MM.1S (cell line): Measurements from ENCODE around the gene PCDHGB7.
A peak's percentile ranks its signal among the peaks of the same experiment; 100 is the strongest.
"Not testable (repeated sequence)": the region's sequence is repeated elsewhere in the genome, so short reads cannot be mapped to it uniquely, and the experiment has no call there.

Experiments
- DNase-seq: peaks from one replicate; pipeline ENCODE4 v3.0.0-alpha.2; 2015
- H2AFZ ChIP-seq: fragments of 300-600 bp; sonication (generic); 2 replicates; pipeline ENCODE4 v1.6.0; 2016; ENCODE audit warnings: antibody characterized with exemption, low read length
- H3F3A ChIP-seq: fragments of 300-600 bp; sonication (generic); 2 replicates; pipeline ENCODE4 v1.6.1; 2016; ENCODE audit warnings: mild to moderate bottlenecking, antibody characterized with exemption, low read length, moderate library complexity, mixed read lengths; ENCODE audit not compliant: insufficient read depth
- H3K27ac ChIP-seq: fragments of 300-600 bp; sonication (generic); 2 replicates; pipeline ENCODE4 v1.5.1; 2016; ENCODE audit warnings: mild to moderate bottlenecking, low read length
- H3K27me3 ChIP-seq: fragments of 300-600 bp; sonication (generic); replicated peaks from 2 replicates; pipeline ENCODE4 v1.6.0; 2016; ENCODE audit warnings: low read length; ENCODE audit not compliant: insufficient read depth
- H3K36me3 ChIP-seq: fragments of 300-600 bp; sonication (generic); replicated peaks from 2 replicates; pipeline ENCODE4 v1.6.1; 2016; ENCODE audit warnings: mild to moderate bottlenecking, low read length, mixed read lengths; ENCODE audit not compliant: insufficient read depth
- H3K4me1 ChIP-seq: fragments of 300-600 bp; sonication (generic); 2 replicates; pipeline ENCODE4 v1.6.1; 2016; ENCODE audit warnings: low read length, mixed read lengths
- H3K4me2 ChIP-seq: fragments of 300-600 bp; sonication (generic); 2 replicates; pipeline ENCODE4 v1.6.0; 2016; ENCODE audit warnings: low read depth, low read length
- H3K4me3 ChIP-seq: fragments of 300-600 bp; sonication (generic); 2 replicates; pipeline ENCODE4 v1.5.1; 2016; ENCODE audit warnings: low read length, mixed read lengths
- H3K79me2 ChIP-seq: fragments of 300-600 bp; sonication (generic); 2 replicates; pipeline ENCODE4 v1.6.1; 2016; ENCODE audit warnings: mixed run types, low read length, mixed read lengths
- H3K9ac ChIP-seq: fragments of 300-600 bp; sonication (generic); 2 replicates; pipeline ENCODE4 v1.6.1; 2016; ENCODE audit warnings: low read length, mixed read lengths
- H3K9me2 ChIP-seq: fragments of 300-600 bp; sonication (generic); replicated peaks from 2 replicates; pipeline ENCODE4 v1.6.1; 2016; ENCODE audit warnings: mild to moderate bottlenecking, low read length, mixed read lengths; ENCODE audit not compliant: insufficient read depth
- H3K9me3 ChIP-seq: fragments of 300-600 bp; sonication (generic); replicated peaks from 2 replicates; pipeline ENCODE4 v1.6.1; 2016; ENCODE audit warnings: mild to moderate bottlenecking, low read length, mixed read lengths; ENCODE audit not compliant: insufficient read depth
- H4K20me1 ChIP-seq: fragments of 300-600 bp; sonication (generic); 2 replicates; pipeline ENCODE4 v1.6.1; 2016; ENCODE audit warnings: mild to moderate bottlenecking, low read length, moderate library complexity, mixed read lengths; ENCODE audit not compliant: insufficient read depth
- CTCF ChIP-seq: fragments of 300-600 bp; sonication (generic); IDR thresholded peaks from 2 replicates; pipeline ENCODE4 v1.5.1; 2016; ENCODE audit warnings: antibody characterized with exemption, low read length, mixed read lengths
- EZH2 ChIP-seq: fragments of 300-600 bp; sonication (generic); optimal IDR thresholded peaks from 2 replicates; pipeline ENCODE3; 2017; ENCODE audit warnings: low read depth, mild to moderate bottlenecking, antibody characterized with exemption, low read length, mixed read lengths
- EZH2phosphoT487 ChIP-seq: fragments of 300-600 bp; sonication (generic); IDR thresholded peaks from 2 replicates; pipeline ENCODE4 v1.6.1; 2018; ENCODE audit warnings: antibody characterized with exemption, low read length

The PCDHGB7 gene

GRCh38 chr5:141393267-141393666 is 24.2 kb upstream of the PCDHGB7 start:
- Histone ChIP-seq H3K79me2 (no peaks in the 10 kb centered on the region), H3K4me1 (no peaks in the 10 kb centered on the region), H3K27ac (no peak overlapping the region), H3K4me2 (no peak overlapping the region), H3K9me2 (no peaks in the 10 kb centered on the region), H3K36me3 (no peaks in the 10 kb centered on the region), H3K27me3 (0 out of 2 replicates have a peak, but pooled peaks cover 5% of the 10 kb centered on the region), H3K4me3 (no peak overlapping the region), H3K9me3 (no peaks in the 10 kb centered on the region), H3F3A (no peaks in the 10 kb centered on the region), H3K9ac (no peak overlapping the region), H4K20me1 (no peaks in the 10 kb centered on the region), H2AFZ (no peak overlapping the region)
- no peak for DNase-seq
- TF ChIP-seq EZH2 (no peak), CTCF (no peak), EZH2phosphoT487 (no peak)

- H4K20me1 ChIP-seq, H3K27ac ChIP-seq, H3F3A ChIP-seq, H2AFZ ChIP-seq, H3K27me3 ChIP-seq, H3K4me1 ChIP-seq, H3K9me2 ChIP-seq, H3K4me3 ChIP-seq, H3K9ac ChIP-seq, H3K4me2 ChIP-seq, H3K9me3 ChIP-seq, H3K36me3 ChIP-seq, H3K79me2 ChIP-seq, DNase-seq: not testable (repeated sequence)
These were observed 22.9 kb upstream of the PCDHGB7 start for GRCh38 chr5:141394401-141395187.

GRCh38 chr5:141397756-141398551 is 19.5 kb upstream of the PCDHGB7 start, which contains the start of gene PCDHGB5:
Gene PCDHGB5, plus strand, starts transcription at chr5:141397947. Its CDS starts 181 bp downstream, at chr5:141398128.
- not testable (repeated sequence) for H3K9ac ChIP-seq, H3F3A ChIP-seq, H3K4me1 ChIP-seq, H3K9me2 ChIP-seq, H2AFZ ChIP-seq, H3K27me3 ChIP-seq, H3K36me3 ChIP-seq, H3K9me3 ChIP-seq, H3K4me2 ChIP-seq, H3K27ac ChIP-seq, H3K4me3 ChIP-seq, H4K20me1 ChIP-seq, H3K79me2 ChIP-seq
- peak; percentile 48 for DNase-seq
- peak; percentile 49 for TF ChIP-seq CTCF

- H3K4me3 ChIP-seq, result no peak overlapping the region
- no peaks in the 10 kb centered on the region for H3K79me2 ChIP-seq
- H3K27ac ChIP-seq, result no peak overlapping the region
- peaks cover 10% of the 10 kb centered on the region; the same call in 1 of the 2 replicates for H3K27me3 ChIP-seq
- no peaks in the 10 kb centered on the region for H3K4me1 ChIP-seq
- H3K9ac ChIP-seq, result no peak overlapping the region
- H2AFZ ChIP-seq, result no peak overlapping the region
- TF ChIP-seq EZH2phosphoT487 (no peak), EZH2 (no peak), CTCF (no peak)
- H3K36me3 ChIP-seq, result no peaks in the 10 kb centered on the region
- H3K9me2 ChIP-seq, result no peaks in the 10 kb centered on the region
- H3K9me3 ChIP-seq, result no peaks in the 10 kb centered on the region
- DNase-seq, result no peak
- no peak overlapping the region for H3K4me2 ChIP-seq
- no peaks in the 10 kb centered on the region for H4K20me1 ChIP-seq
- H3F3A ChIP-seq, result no peaks in the 10 kb centered on the region
These were observed 18.9 kb upstream of the PCDHGB7 start for GRCh38 chr5:141398608-141399007.
